GM12874 (cell line): ENCODE measurements around the gene SOX1.

Experiments
- TF ChIP-seq, protein P1 (sequence below): IDR thresholded peaks from 2 replicates; pipeline ENCODE4 v1.5.1; 2011; ENCODE audit warnings: low read depth, mild to moderate bottlenecking, control low read depth, low read length, moderate library complexity; ENCODE audit not compliant: insufficient read depth

SOX1 gene

DNA sequence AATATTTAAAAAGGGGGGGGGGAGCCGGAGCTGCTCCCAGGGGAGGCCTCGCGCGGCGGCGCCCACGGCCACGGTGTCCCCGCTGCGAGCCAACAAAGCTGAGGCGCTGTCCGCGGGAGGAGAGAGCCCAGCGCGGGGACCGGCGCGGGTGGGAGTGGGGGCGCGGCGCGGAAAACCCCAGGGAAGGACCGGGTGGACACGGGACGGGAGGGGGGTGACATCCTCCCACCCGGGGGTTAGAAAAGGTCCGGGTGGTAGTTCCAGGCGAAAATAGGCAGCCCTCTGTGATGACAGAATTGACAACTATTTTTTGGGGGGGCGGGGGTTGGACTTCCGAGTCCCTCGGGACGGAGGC, 11.1 kb upstream of the SOX1 start:
- TF ChIP-seq, protein P1, sequence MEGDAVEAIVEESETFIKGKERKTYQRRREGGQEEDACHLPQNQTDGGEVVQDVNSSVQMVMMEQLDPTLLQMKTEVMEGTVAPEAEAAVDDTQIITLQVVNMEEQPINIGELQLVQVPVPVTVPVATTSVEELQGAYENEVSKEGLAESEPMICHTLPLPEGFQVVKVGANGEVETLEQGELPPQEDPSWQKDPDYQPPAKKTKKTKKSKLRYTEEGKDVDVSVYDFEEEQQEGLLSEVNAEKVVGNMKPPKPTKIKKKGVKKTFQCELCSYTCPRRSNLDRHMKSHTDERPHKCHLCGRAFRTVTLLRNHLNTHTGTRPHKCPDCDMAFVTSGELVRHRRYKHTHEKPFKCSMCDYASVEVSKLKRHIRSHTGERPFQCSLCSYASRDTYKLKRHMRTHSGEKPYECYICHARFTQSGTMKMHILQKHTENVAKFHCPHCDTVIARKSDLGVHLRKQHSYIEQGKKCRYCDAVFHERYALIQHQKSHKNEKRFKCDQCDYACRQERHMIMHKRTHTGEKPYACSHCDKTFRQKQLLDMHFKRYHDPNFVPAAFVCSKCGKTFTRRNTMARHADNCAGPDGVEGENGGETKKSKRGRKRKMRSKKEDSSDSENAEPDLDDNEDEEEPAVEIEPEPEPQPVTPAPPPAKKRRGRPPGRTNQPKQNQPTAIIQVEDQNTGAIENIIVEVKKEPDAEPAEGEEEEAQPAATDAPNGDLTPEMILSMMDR: no peak

- TF ChIP-seq, protein P1: no peak
Observed at GRCh38 chr13:112056284-112056727, 10.6 kb upstream of the SOX1 start.

- TF ChIP-seq, protein P1: no peak
Observed at GRCh38 chr13:112056739-112057438, 10.1 kb upstream of the SOX1 start.

DNA sequence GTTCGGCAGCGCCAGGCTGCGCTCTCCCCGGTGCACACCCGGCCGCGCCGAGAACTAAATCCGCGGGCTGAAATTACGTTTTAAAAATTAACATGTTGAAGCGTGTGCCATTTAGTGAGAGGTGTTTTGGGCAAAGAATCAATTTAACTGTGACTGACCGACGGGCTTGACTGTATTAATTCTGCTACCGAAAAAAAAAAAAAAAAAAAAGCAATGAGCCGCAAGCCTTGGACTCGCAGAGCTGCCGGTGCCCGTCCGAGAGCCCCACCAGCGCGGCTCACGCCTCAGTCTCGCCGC, 9.6 kb upstream of the SOX1 start:
- TF ChIP-seq, protein P1: no peak

GRCh38 chr13:112057736-112058518, 9.0 kb upstream of the SOX1 start:
- TF ChIP-seq, protein P1: no peak

DNA sequence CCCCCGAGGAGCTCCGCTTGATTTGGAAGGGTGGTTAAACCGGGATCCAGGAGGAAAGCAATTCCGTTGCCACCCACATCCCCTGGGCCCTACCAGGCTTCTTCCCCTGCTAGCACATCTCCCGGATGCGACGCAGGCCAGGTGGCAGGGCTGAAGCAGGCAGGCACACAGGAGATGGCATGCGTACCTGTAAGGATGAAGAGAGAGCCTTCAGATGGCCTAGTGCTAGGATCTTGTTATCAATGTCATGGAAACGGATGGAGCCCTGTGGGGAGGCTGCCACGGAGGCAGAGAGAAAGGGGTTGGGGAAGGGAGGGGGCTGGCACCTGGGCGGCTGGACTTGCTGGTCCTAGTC, 8.5 kb upstream of the SOX1 start:
- TF ChIP-seq, protein P1: no peak

- TF ChIP-seq, protein P1: no peak
Observed at GRCh38 chr13:112058941-112059340, 8.0 kb upstream of the SOX1 start.
